ENCODE results near the gene ZNF630.
"Not testable (repeated sequence)": the region's sequence is repeated elsewhere in the genome, so short reads cannot be mapped to it uniquely, and the experiment has no call there.

Gene ZNF630

GRCh38 chrX:48022738-48023137 lies 48.7 kb downstream of the ZNF630 start:
- Histone ChIP-seq H3K27me3 (ENCODE audit: control insufficient read depth, low read length) (no peaks in the 10 kb centered on the region), H3K4me2 (ENCODE audit: low read length) (no peak overlapping the region), H3F3A (ENCODE audit: control insufficient read depth, insufficient read depth) (no peaks in the 10 kb centered on the region), H3K79me2 (ENCODE audit: control insufficient read depth, low read length) (no peaks in the 10 kb centered on the region), H4K20me1 (ENCODE audit: control insufficient read depth, insufficient read depth, low read depth, low read length) (no peaks in the 10 kb centered on the region), H3K36me3 (ENCODE audit: control insufficient read depth, low read length) (no peaks in the 10 kb centered on the region), H3K9me3 (ENCODE audit: control insufficient read depth, insufficient read depth, low read length) (no peaks in the 10 kb centered on the region), H3K9me2 (replicated peaks; ENCODE audit: control insufficient read depth, low read length) (no peaks in the 10 kb centered on the region), H3K4me1 (ENCODE audit: control insufficient read depth, low read length) (peaks cover 17% of the 10 kb centered on the region), H3K27ac (ENCODE audit: low read depth, low read length) (no peak overlapping the region), H3K4me3 (ENCODE audit: low read length) (no peak overlapping the region)
- TF ChIP-seq CTCF (IDR thresholded peaks at IDR 0.05; ENCODE audit: low read depth, low read length, poor library complexity, severe bottlenecking) = no peak
- TF ChIP-seq EZH2phosphoT487 (IDR thresholded peaks at IDR 0.05; ENCODE audit: borderline replicate concordance, low read length) = no peak

GRCh38 chrX:48022100-48022499 lies 49.3 kb downstream of the ZNF630 start:
- Histone ChIP-seq H3K27me3 (ENCODE audit: control insufficient read depth, low read length) (no peaks in the 10 kb centered on the region), H3K4me1 (ENCODE audit: control insufficient read depth, low read length) (peaks cover 17% of the 10 kb centered on the region), H3F3A (ENCODE audit: control insufficient read depth, insufficient read depth) (no peaks in the 10 kb centered on the region), H3K9me2 (replicated peaks; ENCODE audit: control insufficient read depth, low read length) (no peaks in the 10 kb centered on the region), H4K20me1 (ENCODE audit: control insufficient read depth, insufficient read depth, low read depth, low read length) (no peaks in the 10 kb centered on the region), H3K79me2 (ENCODE audit: control insufficient read depth, low read length) (no peaks in the 10 kb centered on the region), H3K4me3 (ENCODE audit: low read length) (peak overlapping the region; percentile 88), H3K9me3 (ENCODE audit: control insufficient read depth, insufficient read depth, low read length) (no peaks in the 10 kb centered on the region), H3K27ac (ENCODE audit: low read depth, low read length) (no peak overlapping the region), H3K4me2 (ENCODE audit: low read length) (peak overlapping the region; percentile 71), H3K36me3 (ENCODE audit: control insufficient read depth, low read length) (no peaks in the 10 kb centered on the region)
- TF ChIP-seq EZH2phosphoT487 (IDR thresholded peaks at IDR 0.05; ENCODE audit: borderline replicate concordance, low read length) = no peak
- no peak for TF ChIP-seq CTCF (IDR thresholded peaks at IDR 0.05; ENCODE audit: low read depth, low read length, poor library complexity, severe bottlenecking)

- H3K4me2 ChIP-seq (ENCODE audit: low read length) = peak overlapping the region; percentile 71
- H3K27me3 ChIP-seq (ENCODE audit: control insufficient read depth, low read length) = no peaks in the 10 kb centered on the region
- H3K36me3 ChIP-seq (ENCODE audit: control insufficient read depth, low read length) = no peaks in the 10 kb centered on the region
- peaks cover 14% of the 10 kb centered on the region for H3K4me1 ChIP-seq (ENCODE audit: control insufficient read depth, low read length)
- no peaks in the 10 kb centered on the region for H4K20me1 ChIP-seq (ENCODE audit: control insufficient read depth, insufficient read depth, low read depth, low read length)
- H3F3A ChIP-seq (ENCODE audit: control insufficient read depth, insufficient read depth) = no peaks in the 10 kb centered on the region
- H3K9me2 ChIP-seq (replicated peaks; ENCODE audit: control insufficient read depth, low read length) = no peaks in the 10 kb centered on the region
- peak overlapping the region; percentile 69 for H3K27ac ChIP-seq (ENCODE audit: low read depth, low read length)
- H3K4me3 ChIP-seq (ENCODE audit: low read length) = peak overlapping the region; percentile 88
- no peaks in the 10 kb centered on the region for H3K9me3 ChIP-seq (ENCODE audit: control insufficient read depth, insufficient read depth, low read length)
- H3K79me2 ChIP-seq (ENCODE audit: control insufficient read depth, low read length) = no peaks in the 10 kb centered on the region
- TF ChIP-seq EZH2phosphoT487 (IDR thresholded peaks at IDR 0.05; ENCODE audit: borderline replicate concordance, low read length) (no peak), CTCF (IDR thresholded peaks at IDR 0.05; ENCODE audit: low read depth, low read length, poor library complexity, severe bottlenecking) (no peak)
These were observed 50.2 kb downstream of the ZNF630 start for GRCh38 chrX:48021026-48021900.

- not testable (repeated sequence) for H4K20me1 ChIP-seq (ENCODE audit: control insufficient read depth, insufficient read depth, low read depth, low read length); H3F3A ChIP-seq (ENCODE audit: control insufficient read depth, insufficient read depth); H3K79me2 ChIP-seq (ENCODE audit: control insufficient read depth, low read length); H3K36me3 ChIP-seq (ENCODE audit: control insufficient read depth, low read length); H3K9me3 ChIP-seq (ENCODE audit: control insufficient read depth, insufficient read depth, low read length); H3K27ac ChIP-seq (ENCODE audit: low read depth, low read length); H3K9me2 ChIP-seq (replicated peaks; ENCODE audit: control insufficient read depth, low read length); H3K27me3 ChIP-seq (ENCODE audit: control insufficient read depth, low read length); H3K4me1 ChIP-seq (ENCODE audit: control insufficient read depth, low read length)
- Histone ChIP-seq H3K4me2 (ENCODE audit: low read length) (peak overlapping the region; percentile 71), H3K4me3 (ENCODE audit: low read length) (peak overlapping the region; percentile 88)
These were observed 51.0 kb downstream of the ZNF630 start for GRCh38 chrX:48020472-48020871.

GRCh38 chrX:48019892-48020291 lies 51.5 kb downstream of the ZNF630 start:
- not testable (repeated sequence) for H3K4me3 ChIP-seq (ENCODE audit: low read length); H3F3A ChIP-seq (ENCODE audit: control insufficient read depth, insufficient read depth); H3K9me2 ChIP-seq (replicated peaks; ENCODE audit: control insufficient read depth, low read length); H3K4me2 ChIP-seq (ENCODE audit: low read length); H3K79me2 ChIP-seq (ENCODE audit: control insufficient read depth, low read length); H4K20me1 ChIP-seq (ENCODE audit: control insufficient read depth, insufficient read depth, low read depth, low read length); H3K9me3 ChIP-seq (ENCODE audit: control insufficient read depth, insufficient read depth, low read length); H3K27me3 ChIP-seq (ENCODE audit: control insufficient read depth, low read length); H3K27ac ChIP-seq (ENCODE audit: low read depth, low read length); H3K36me3 ChIP-seq (ENCODE audit: control insufficient read depth, low read length); H3K4me1 ChIP-seq (ENCODE audit: control insufficient read depth, low read length)
